HL-60 (cell line): Measurements from ENCODE around the gene CASQ2.

ENCODE experiments used
- DNase-seq, 2 experiments: peaks; one replicate each; pipeline ENCODE4 v3.0.0-alpha.2; 2010 to 2020; ENCODE audit warnings: low read depth in 1 of 2, low spot score in 1 of 2
- H3K27ac ChIP-seq: fragments of 250-450 bp; sonication (Bioruptor Pico); replicated peaks from 2 replicates; pipeline ENCODE4 v1.5.1; 2020; ENCODE audit warnings: mild to moderate bottlenecking, moderate library complexity
- H3K27me3 ChIP-seq: fragments of 250-450 bp; sonication (Bioruptor Pico); 2 replicates; pipeline ENCODE4 v1.5.1; 2021; ENCODE audit warnings: mild to moderate bottlenecking, moderate library complexity; ENCODE audit not compliant: insufficient read depth, poor library complexity, severe bottlenecking
- H3K4me3 ChIP-seq: replicated peaks from 2 replicates; pipeline ENCODE4 v1.5.1; 2011; ENCODE audit warnings: mild to moderate bottlenecking, control low read depth, low read length; ENCODE audit not compliant: insufficient read depth
- CTCF ChIP-seq: IDR thresholded peaks from one replicate; pipeline ENCODE4 v1.5.1; 2011; ENCODE audit warnings: low read length, control low read depth, inconsistent platforms; ENCODE audit not compliant: insufficient read depth
- GABPA ChIP-seq: IDR thresholded peaks from 2 replicates; pipeline ENCODE4 v1.6.1; 2012; ENCODE audit warnings: low read depth
- POLR2AphosphoS5 ChIP-seq: IDR thresholded peaks from 2 replicates; pipeline ENCODE4 v1.6.1; 2012; ENCODE audit warnings: low read depth
- REST ChIP-seq: IDR thresholded peaks from 2 replicates; pipeline ENCODE4 v1.6.1; 2012; ENCODE audit warnings: low read depth; ENCODE audit not compliant: insufficient replicate concordance
- SPI1 ChIP-seq: IDR thresholded peaks from 2 replicates; pipeline ENCODE4 v1.6.1; 2012; ENCODE audit warnings: low read depth, mild to moderate bottlenecking, borderline replicate concordance

Gene CASQ2

GRCh38 chr1:115650961-115651360, 117.6 kb downstream of the CASQ2 start:
- TF ChIP-seq SPI1 (no peak), GABPA (no peak), REST (no peak), POLR2AphosphoS5 (no peak), CTCF (no peak)
- Histone ChIP-seq H3K27me3 (no peaks in the 10 kb centered on the region), H3K4me3 (no peak overlapping the region), H3K27ac (no peak overlapping the region)
- DNase-seq, result no peak
